H9 (cell line): ENCODE data around the gene XPNPEP2. TPM values are rescaled to one million over a fixed set of nuclear protein-coding genes. Genes with fewer than 3 reads are reported as not detected.
A peak's percentile ranks its signal among the peaks of the same experiment; 100 is the strongest.

Source experiments
- DNase-seq: peaks from one replicate; pipeline ENCODE4 v3.0.0-alpha.2; 2017
- H2AFZ ChIP-seq: one replicate; pipeline ENCODE4 v1.6.1; 2013; ENCODE audit warnings: mild to moderate bottlenecking, low read length, control low read depth, moderate library complexity
- H2AK5ac ChIP-seq: 2 replicates; pipeline ENCODE4 v1.6.1; 2013; ENCODE audit warnings: low read length, control low read depth, mixed read lengths; ENCODE audit not compliant: insufficient read length
- H2BK120ac ChIP-seq: one replicate; pipeline ENCODE4 v1.6.1; 2013; ENCODE audit warnings: low read depth, mild to moderate bottlenecking, low read length, control low read depth, inconsistent platforms; ENCODE audit not compliant: poor library complexity, severe bottlenecking
- H2BK12ac ChIP-seq: 2 replicates; pipeline ENCODE4 v1.6.1; 2013; ENCODE audit warnings: low read length, control low read depth, mixed read lengths, low read depth; ENCODE audit not compliant: insufficient read length
- H2BK15ac ChIP-seq: 2 replicates; pipeline ENCODE4 v1.6.1; 2013; ENCODE audit warnings: low read depth, low read length, control low read depth
- H2BK20ac ChIP-seq: one replicate; pipeline ENCODE4 v1.6.1; 2013; ENCODE audit warnings: low read depth, mild to moderate bottlenecking, low read length, control low read depth, inconsistent platforms; ENCODE audit not compliant: poor library complexity, severe bottlenecking
- H2BK5ac ChIP-seq: 2 replicates; pipeline ENCODE4 v1.6.1; 2013; ENCODE audit warnings: low read length, control low read depth, mixed read lengths; ENCODE audit not compliant: insufficient read length
- H3K14ac ChIP-seq: 2 replicates; pipeline ENCODE4 v1.6.1; 2013; ENCODE audit warnings: low read length, control low read depth; ENCODE audit not compliant: insufficient read depth
- H3K18ac ChIP-seq: 2 replicates; pipeline ENCODE4 v1.6.1; 2013; ENCODE audit warnings: low read depth, mild to moderate bottlenecking, mixed read lengths, low read length, control low read depth; ENCODE audit not compliant: insufficient read length
- H3K23ac ChIP-seq: 2 replicates; pipeline ENCODE4 v1.6.1; 2013; ENCODE audit warnings: low read length, control low read depth, mixed read lengths, low read depth; ENCODE audit not compliant: insufficient read length
- H3K23me2 ChIP-seq: 2 replicates; pipeline ENCODE4 v1.6.1; 2013; ENCODE audit warnings: low read depth, mild to moderate bottlenecking, mixed read lengths, low read length, control low read depth; ENCODE audit not compliant: insufficient read length, poor library complexity, severe bottlenecking
- H3K27ac ChIP-seq: 2 replicates; pipeline ENCODE4 v1.5.1; 2013; ENCODE audit warnings: low read length, control low read depth, mixed read lengths, low read depth; ENCODE audit not compliant: insufficient read length
- H3K27me3 ChIP-seq: 2 replicates; pipeline ENCODE4 v1.6.1; 2013; ENCODE audit warnings: low read length, control low read depth, inconsistent platforms; ENCODE audit not compliant: insufficient read depth
- H3K4ac ChIP-seq: 2 replicates; pipeline ENCODE4 v1.6.1; 2013; ENCODE audit warnings: low read depth, mild to moderate bottlenecking, control low read depth, inconsistent platforms, low read length, moderate library complexity
- H3K4me1 ChIP-seq: 2 replicates; pipeline ENCODE4 v1.6.1; 2013; ENCODE audit warnings: low read length, control low read depth, inconsistent platforms; ENCODE audit not compliant: insufficient read depth
- H3K4me2 ChIP-seq: 2 replicates; pipeline ENCODE4 v1.6.1; 2013; ENCODE audit warnings: low read length, control low read depth, mixed read lengths; ENCODE audit not compliant: insufficient read length, insufficient read depth
- H3K56ac ChIP-seq: 2 replicates; pipeline ENCODE4 v1.6.1; 2013; ENCODE audit warnings: low read depth, mild to moderate bottlenecking, mixed read lengths, low read length, control low read depth; ENCODE audit not compliant: insufficient read length
- H3K79me1 ChIP-seq: 2 replicates; pipeline ENCODE4 v1.6.1; 2013; ENCODE audit warnings: low read depth, mild to moderate bottlenecking, moderate library complexity, low read length, control low read depth, inconsistent platforms; ENCODE audit not compliant: insufficient read depth, poor library complexity, severe bottlenecking
- H3K79me2 ChIP-seq: 2 replicates; pipeline ENCODE4 v1.6.1; 2013; ENCODE audit warnings: low read length, control low read depth, inconsistent platforms; ENCODE audit not compliant: insufficient read depth
- H3K9ac ChIP-seq: 2 replicates; pipeline ENCODE4 v1.6.1; 2013; ENCODE audit warnings: low read length, control low read depth, mixed read lengths; ENCODE audit not compliant: insufficient read length; ENCODE audit errors: extremely low read depth
- H3K9me3 ChIP-seq: one replicate; pipeline ENCODE4 v1.6.1; 2013; ENCODE audit warnings: low read depth, low read length, inconsistent platforms; ENCODE audit not compliant: control insufficient read depth
- H3T11ph ChIP-seq: one replicate; pipeline ENCODE4 v1.6.1; 2013; ENCODE audit warnings: mild to moderate bottlenecking, low read length, control low read depth, inconsistent platforms
- H4K20me1 ChIP-seq: one replicate; pipeline ENCODE4 v1.6.1; 2013; ENCODE audit not compliant: control insufficient read depth, insufficient read length, insufficient read depth
- H4K5ac ChIP-seq: 2 replicates; pipeline ENCODE4 v1.6.1; 2013; ENCODE audit warnings: low read depth, mild to moderate bottlenecking, mixed read lengths, low read length, control low read depth; ENCODE audit not compliant: insufficient read length
- H4K8ac ChIP-seq: replicated peaks from 2 replicates; pipeline ENCODE4 v1.6.1; 2013; ENCODE audit warnings: low read length, control low read depth, mixed read lengths, low read depth; ENCODE audit not compliant: insufficient read length
- H4K91ac ChIP-seq: 2 replicates; pipeline ENCODE4 v1.6.1; 2013; ENCODE audit warnings: low read depth, mild to moderate bottlenecking, moderate library complexity, mixed read lengths, low read length, control low read depth; ENCODE audit not compliant: insufficient read length
- H3K27ac Mint-ChIP-seq, 3 experiments: 2 replicates in 2 of 3; 3 replicates in 1 of 3; pipeline ENCODE4 v1.8.0; 2020 to 2021; ENCODE audit warnings: mixed read lengths in 3 of 3, mild to moderate bottlenecking in 1 of 3, moderate library complexity in 1 of 3
- H3K27me3 Mint-ChIP-seq: 2 replicates; pipeline ENCODE4 v1.8.0; 2021; ENCODE audit warnings: low read depth, mild to moderate bottlenecking, moderate library complexity, mixed read lengths
- H3K36me3 Mint-ChIP-seq, 3 experiments: 2 replicates in 2 of 3; 3 replicates in 1 of 3; pipeline ENCODE4 v1.8.0; 2020 to 2021; ENCODE audit warnings: low read depth in 3 of 3, mixed read lengths in 3 of 3; ENCODE audit not compliant: insufficient read depth in 1 of 3
- H3K4me1 Mint-ChIP-seq, 2 experiments: 2 replicates each; pipeline ENCODE4 v1.8.0; 2020; ENCODE audit warnings: mixed read lengths in 2 of 2
- H3K4me3 Mint-ChIP-seq, 2 experiments: 2 replicates in 1 of 2; 3 replicates in 1 of 2; pipeline ENCODE4 v1.8.0; 2020 to 2021; ENCODE audit warnings: mild to moderate bottlenecking in 2 of 2, mixed read lengths in 2 of 2, moderate library complexity in 1 of 2
- H3K9me3 Mint-ChIP-seq, 2 experiments: 2 replicates in 1 of 2; 3 replicates in 1 of 2; pipeline ENCODE4 v1.8.0; 2020; ENCODE audit warnings: mild to moderate bottlenecking in 2 of 2, mixed read lengths in 2 of 2, moderate library complexity in 1 of 2
- CTCF ChIP-seq: fragments of 200-600 bp; sonication (generic); conservative IDR thresholded peaks from 3 replicates; pipeline ENCODE4 v1.8.0; 2021; ENCODE audit warnings: antibody characterized with exemption, mild to moderate bottlenecking
- WGBS: extraction: QIAGEN DNeasy Blood & Tissue Kit; methylation state at CpG from one replicate; pipeline ENCODE4 v1.1.7; 2013; ENCODE audit warnings: missing lambda C conversion rate, low lambda C conversion rate, mixed read lengths; ENCODE audit not compliant: insufficient read length; ENCODE audit errors: extremely low coverage; 5-methylcytosine and 5-hydroxymethylcytosine counted together
- total RNA-seq: library from RNA; stranded (reverse); gene quantifications from 2 replicates; pipeline ENCODE4 v1.2.1, GENCODE V29; 2021

Gene XPNPEP2
- total RNA-seq, 1 experiment from 2014 or later: 0.11 TPM

GRCh38 chrX:129790146-129790545 lies 51.4 kb downstream of the XPNPEP2 start:
- Histone ChIP-seq H2BK15ac (no peak overlapping the region), H3K56ac (no peak overlapping the region), H3K9ac (no peak overlapping the region), H4K5ac (no peak overlapping the region), H4K8ac (no peak overlapping the region), H3K27me3 (no peaks in the 10 kb centered on the region), H3K4me1 (no peaks in the 10 kb centered on the region), H3K79me2 (no peaks in the 10 kb centered on the region), H2BK5ac (no peak overlapping the region), H3K4ac (no peak overlapping the region), H2BK12ac (no peak overlapping the region), H2BK20ac (no peak overlapping the region), H3K23me2 (no peaks in the 10 kb centered on the region), H4K20me1 (no peaks in the 10 kb centered on the region), H3K79me1 (no peaks in the 10 kb centered on the region), H4K91ac (no peak overlapping the region), H3T11ph (no peak overlapping the region), H2AK5ac (no peak overlapping the region), H3K23ac (no peak overlapping the region), H2AFZ (no peak overlapping the region), H3K18ac (no peak overlapping the region), H3K27ac (no peak overlapping the region), H2BK120ac (no peak overlapping the region), H3K4me2 (no peak overlapping the region), H3K9me3 (no peaks in the 10 kb centered on the region), H3K14ac (no peak overlapping the region)
- H3K27ac Mint-ChIP-seq: peak overlapping the region in 1 of 3 experiments; percentile 80; a peak in 2 of 7 replicates
- TF ChIP-seq CTCF: no peak
- no peak overlapping the region for H3K4me3 Mint-ChIP-seq
- no CpG with 5 or more reads among the region's 3 CpGs for WGBS
- H3K27me3 Mint-ChIP-seq: no peaks in the 10 kb centered on the region; the same call in 1 of the 2 replicates
- H3K4me1 Mint-ChIP-seq: no peaks in the 10 kb centered on the region
- peaks cover 0 to 6% (median 0%) of the 10 kb centered on the region in 3 experiments; a peak in 2 of 7 replicates for H3K36me3 Mint-ChIP-seq
- no peak for DNase-seq
- H3K9me3 Mint-ChIP-seq: peaks cover 0 to 67% of the 10 kb centered on the region in 2 experiments; a peak in 3 of 5 replicates
